ENCODE results near the gene SLC37A1.

SLC37A1 gene

DNA sequence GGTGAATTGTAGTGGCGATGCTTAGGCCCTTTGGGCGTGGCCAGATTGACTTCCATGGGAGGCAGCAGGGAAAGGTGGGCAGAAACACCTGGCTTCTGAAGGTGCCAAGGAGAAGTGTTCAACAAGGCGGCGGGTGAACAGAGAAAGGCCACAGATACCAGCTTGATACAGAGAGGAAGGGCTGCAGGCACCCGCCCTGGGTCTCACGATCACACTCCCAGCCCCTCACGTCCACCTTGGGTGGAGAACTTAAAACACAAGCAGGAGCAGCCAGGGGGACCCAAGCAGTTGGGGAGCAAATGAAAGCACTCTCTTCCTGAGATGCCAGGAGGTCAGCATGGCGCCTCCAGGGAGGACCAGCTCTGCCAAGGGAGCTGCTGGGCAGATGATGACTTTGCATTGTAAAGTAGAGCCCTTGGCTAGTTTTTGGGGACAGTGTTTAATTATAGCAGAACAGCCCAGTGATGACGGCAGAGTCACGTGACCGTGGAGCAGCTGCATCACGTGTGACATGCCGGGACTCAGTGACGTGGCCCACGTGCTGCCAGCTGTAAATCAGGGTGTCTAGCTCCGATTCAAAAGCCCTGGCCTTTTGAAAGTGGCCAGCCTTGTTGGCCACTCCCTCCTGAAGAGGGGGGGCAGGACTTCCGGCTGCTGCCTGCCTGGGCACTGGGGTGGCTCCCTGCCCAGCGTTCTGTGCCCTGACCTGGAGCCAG lies 19.0 kb downstream of the SLC37A1 start:
- peaks cover 12% of the 10 kb centered on the region for H3K4me1 ChIP-seq (ENCODE audit: insufficient read depth, low read length)
- peaks cover 18% of the 10 kb centered on the region for H4K20me1 ChIP-seq (ENCODE audit: insufficient read depth, low read length)
- H3K9ac ChIP-seq (ENCODE audit: low read depth, low read length) = no peak overlapping the region
- ATAC-seq (ENCODE audit: insufficient read depth, low read depth) (no peak), DNase-seq (no peak)
- TF ChIP-seq CTCF (IDR thresholded peaks at IDR 0.05; ENCODE audit: borderline replicate concordance, extremely low read depth, low read length, poor library complexity, severe bottlenecking) = no peak
- no peaks in the 10 kb centered on the region for H3K79me2 ChIP-seq (ENCODE audit: insufficient read depth, low read length)
- no peak overlapping the region for H3K4me3 ChIP-seq (ENCODE audit: low read depth in 1 of 2, low read length in 2 of 2)
- no peak overlapping the region for H2AFZ ChIP-seq (ENCODE audit: low read depth, low read length)
- peaks cover 4% of the 10 kb centered on the region; the same call in 1 of the 2 replicates for H3K36me3 ChIP-seq (ENCODE audit: insufficient read depth, low read length)
- H3K4me2 ChIP-seq (ENCODE audit: insufficient read depth, low read length) = no peak overlapping the region
- no peaks in the 10 kb centered on the region for H3K27me3 ChIP-seq (ENCODE audit: insufficient read depth, low read length, poor library complexity)
- no peaks in the 10 kb centered on the region for H3K9me3 ChIP-seq (ENCODE audit: insufficient read depth, low read length, severe bottlenecking)
- H3K27ac ChIP-seq (ENCODE audit: low read length) = no peak overlapping the region

DNA sequence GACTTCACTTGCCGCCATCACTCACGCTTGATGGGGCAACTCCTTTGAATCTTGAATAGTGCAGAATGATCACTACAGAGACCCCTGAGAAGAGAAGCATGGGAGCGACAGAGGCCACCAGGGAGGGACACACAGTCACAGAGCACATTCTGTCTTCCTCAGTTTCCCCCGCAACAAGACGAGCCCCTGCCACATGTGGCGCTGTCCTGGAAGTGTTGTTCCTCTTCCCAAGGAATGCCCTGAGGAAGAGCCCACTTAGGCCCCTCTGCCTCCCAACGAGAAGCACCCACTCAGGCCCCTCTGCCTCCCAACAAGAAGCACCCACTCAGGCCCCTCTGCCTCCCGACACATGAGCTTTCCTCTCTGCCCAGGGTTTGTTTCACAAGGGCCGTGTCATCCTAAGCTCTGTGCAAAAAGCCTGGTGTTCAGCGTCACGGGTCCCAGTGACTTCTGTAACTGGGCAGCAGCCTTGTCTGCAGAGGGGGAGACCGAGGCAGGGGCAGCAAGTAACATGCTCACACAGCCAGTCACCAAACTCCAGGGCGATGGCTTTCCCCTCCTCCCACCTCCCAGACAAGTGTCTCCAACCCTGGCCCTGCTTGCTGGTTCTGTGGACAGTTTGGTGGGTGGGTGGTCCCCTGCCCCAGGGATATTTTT lies 19.8 kb downstream of the SLC37A1 start:
- ATAC-seq (ENCODE audit: insufficient read depth, low read depth) (no peak), DNase-seq (no peak)
- Histone ChIP-seq H3K4me2 (ENCODE audit: insufficient read depth, low read length) (no peak overlapping the region), H3K27me3 (ENCODE audit: insufficient read depth, low read length, poor library complexity) (no peaks in the 10 kb centered on the region), H3K4me3 (ENCODE audit: low read depth in 1 of 2, low read length in 2 of 2) (no peak overlapping the region), H3K79me2 (ENCODE audit: insufficient read depth, low read length) (no peaks in the 10 kb centered on the region), H3K4me1 (ENCODE audit: insufficient read depth, low read length) (peaks cover 4% of the 10 kb centered on the region), H2AFZ (ENCODE audit: low read depth, low read length) (no peak overlapping the region), H3K9ac (ENCODE audit: low read depth, low read length) (no peak overlapping the region), H4K20me1 (ENCODE audit: insufficient read depth, low read length) (peaks cover 12% of the 10 kb centered on the region), H3K36me3 (ENCODE audit: insufficient read depth, low read length) (peaks cover 4% of the 10 kb centered on the region; the same call in 1 of the 2 replicates), H3K27ac (ENCODE audit: low read length) (no peak overlapping the region), H3K9me3 (ENCODE audit: insufficient read depth, low read length, severe bottlenecking) (no peaks in the 10 kb centered on the region)
- TF ChIP-seq EZH2 (IDR thresholded peaks at IDR 0.05; ENCODE audit: borderline replicate concordance, low read depth, low read length, severe bottlenecking) = no peak
- TF ChIP-seq CTCF (IDR thresholded peaks at IDR 0.05; ENCODE audit: borderline replicate concordance, extremely low read depth, low read length, poor library complexity, severe bottlenecking) = no peak

GRCh38 chr21:42533963-42534355 lies 20.3 kb downstream of the SLC37A1 start:
- no peaks in the 10 kb centered on the region for H3K9me3 ChIP-seq (ENCODE audit: insufficient read depth, low read length, severe bottlenecking)
- no peak for DNase-seq
- no peak for TF ChIP-seq EZH2 (IDR thresholded peaks at IDR 0.05; ENCODE audit: borderline replicate concordance, low read depth, low read length, severe bottlenecking)
- no peaks in the 10 kb centered on the region; the same call in 1 of the 2 replicates for H3K4me1 ChIP-seq (ENCODE audit: insufficient read depth, low read length)
- H3K4me2 ChIP-seq (ENCODE audit: insufficient read depth, low read length) = no peak overlapping the region
- peaks cover 12% of the 10 kb centered on the region for H4K20me1 ChIP-seq (ENCODE audit: insufficient read depth, low read length)
- peaks cover 4% of the 10 kb centered on the region; the same call in 1 of the 2 replicates for H3K36me3 ChIP-seq (ENCODE audit: insufficient read depth, low read length)
- H3K27ac ChIP-seq (ENCODE audit: low read length) = no peak overlapping the region
- H3K27me3 ChIP-seq (ENCODE audit: insufficient read depth, low read length, poor library complexity) = no peaks in the 10 kb centered on the region
- no peak overlapping the region for H2AFZ ChIP-seq (ENCODE audit: low read depth, low read length)
- H3K79me2 ChIP-seq (ENCODE audit: insufficient read depth, low read length) = no peaks in the 10 kb centered on the region
- H3K9ac ChIP-seq (ENCODE audit: low read depth, low read length) = no peak overlapping the region
- no peak overlapping the region for H3K4me3 ChIP-seq (ENCODE audit: low read depth in 1 of 2, low read length in 2 of 2)
- ATAC-seq (ENCODE audit: insufficient read depth, low read depth) = 0 out of 3 replicates have a peak, but pooled peaks have one; percentile 5
